Choroid plexus epithelial cell (primary cell): ENCODE data around the gene FNTB.

ENCODE experiments used
- DNase-seq: peaks from one replicate; pipeline ENCODE4 v3.0.0-alpha.2; 2010; ENCODE audit warnings: low read depth
- H3K4me3 ChIP-seq: 2 replicates; pipeline ENCODE4 v1.5.1; 2011; ENCODE audit warnings: low read depth, mild to moderate bottlenecking, control low read depth, low read length, moderate library complexity
- CTCF ChIP-seq: conservative IDR thresholded peaks from 2 replicates; pipeline ENCODE4 v1.5.1; 2011; ENCODE audit warnings: low read depth, mild to moderate bottlenecking, control low read depth, inconsistent platforms, low read length, moderate library complexity

The FNTB gene

GRCh38 chr14:65072937-65073336 is 86.2 kb downstream of the FNTB start:
- no peak overlapping the region for H3K4me3 ChIP-seq
- DNase-seq, result no peak
- no peak for TF ChIP-seq CTCF

- H3K4me3 ChIP-seq, result no peak overlapping the region
- TF ChIP-seq CTCF, result no peak
- no peak for DNase-seq
Measured at GRCh38 chr14:65073605-65074201, 87.0 kb downstream of the FNTB start.

GRCh38 chr14:65074449-65075150 is 87.9 kb downstream of the FNTB start:
- H3K4me3 ChIP-seq, result no peak overlapping the region
- no peak for TF ChIP-seq CTCF
- no peak for DNase-seq

DNA sequence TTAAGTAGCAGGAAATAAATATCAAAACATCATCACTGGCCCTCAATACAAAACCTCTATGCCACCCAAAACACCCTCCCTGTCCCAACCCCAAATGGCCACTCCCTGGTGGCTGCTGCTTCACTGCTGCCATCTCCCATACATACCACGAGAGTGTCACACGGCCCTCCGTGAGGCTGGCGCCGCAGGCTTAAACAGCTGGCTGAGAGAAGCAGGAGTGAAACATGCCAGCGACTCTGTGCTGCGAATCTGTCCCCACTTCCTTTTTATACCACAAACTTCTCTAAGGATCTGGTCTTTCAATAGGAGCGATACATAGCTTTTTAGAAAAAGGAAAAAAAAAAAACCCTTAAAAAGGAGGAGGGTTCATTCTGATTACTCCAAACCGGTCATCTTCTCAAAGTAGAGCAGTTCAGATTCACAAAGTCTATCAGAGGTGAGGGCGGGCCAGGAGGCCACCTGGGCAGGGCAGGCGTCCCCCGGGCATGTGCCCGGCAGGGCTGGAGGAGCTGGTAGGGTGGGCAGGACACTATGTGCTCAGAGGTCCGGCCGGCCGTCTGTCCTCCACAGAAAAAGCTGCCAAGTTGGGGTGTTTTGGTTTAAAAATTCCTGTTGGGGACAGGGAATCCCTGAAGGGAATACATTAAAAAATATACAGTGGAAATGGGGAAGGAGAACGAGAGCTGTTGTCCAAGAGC is 89.1 kb downstream of the FNTB start:
- H3K4me3 ChIP-seq, result no peak overlapping the region
- no peak for TF ChIP-seq CTCF
- no peak for DNase-seq

GRCh38 chr14:65077318-65077717 is 90.6 kb downstream of the FNTB start:
- DNase-seq, result no peak
- no peak overlapping the region for H3K4me3 ChIP-seq
- TF ChIP-seq CTCF, result no peak

DNA sequence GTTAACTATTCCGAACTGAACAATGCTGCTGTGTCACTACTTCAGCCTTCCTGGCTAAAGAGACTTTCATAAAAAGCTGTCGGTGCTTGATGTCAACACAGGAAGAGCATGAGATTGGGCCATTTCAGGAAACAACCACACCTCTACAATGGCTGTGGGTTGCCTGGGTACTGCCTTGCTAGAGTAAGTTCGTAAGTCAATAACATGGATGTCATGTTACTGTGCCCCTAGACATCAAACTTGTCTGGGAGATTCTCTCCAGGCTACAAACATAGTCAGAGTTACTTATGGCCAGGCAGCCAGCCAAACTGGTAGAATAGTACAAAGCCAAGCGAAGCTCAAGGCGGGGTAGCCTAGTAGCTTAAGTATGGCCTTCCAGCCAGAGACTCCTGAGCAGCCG is 92.5 kb downstream of the FNTB start:
- TF ChIP-seq CTCF, result no peak
- H3K4me3 ChIP-seq, result no peak overlapping the region
- DNase-seq, result no peak

GRCh38 chr14:65079768-65080167 is 93.1 kb downstream of the FNTB start:
- DNase-seq, result no peak
- no peak for TF ChIP-seq CTCF
- no peak overlapping the region for H3K4me3 ChIP-seq
